Body of pancreas (tissue), 4 donors: Measurements from ENCODE around the gene ADRA2C. TPM values are rescaled to one million over a fixed set of nuclear protein-coding genes. Genes with fewer than 3 reads are reported as not detected.

Experiments used
- ATAC-seq: fragments of 150-250 bp; one replicate; pipeline ENCODE4 v1.9.1; 2016
- DNase-seq, 4 donors: peaks; one replicate each; pipeline ENCODE4 v3.0.0-alpha.2; 2019
- H3K27ac ChIP-seq, 4 donors: fragments of 200-600 bp; sonication (generic); 1 replicate in 3 of 4; 2 replicates in 1 of 4; pipeline versions ENCODE4 v1.5.1 to v1.6.1; 2016 to 2019; ENCODE audit warnings: mild to moderate bottlenecking in 1 of 4, mixed read lengths in 1 of 4, moderate library complexity in 1 of 4
- H3K27me3 ChIP-seq, 2 donors: fragments of 200-600 bp; sonication (generic); one replicate each; pipeline ENCODE4 v1.6.0; 2016; ENCODE audit warnings: mild to moderate bottlenecking in 1 of 2
- H3K36me3 ChIP-seq, 2 donors: fragments of 200-600 bp; sonication (generic); replicated peaks in 1 of 2; 2 replicates each; pipeline ENCODE4 v1.5.1; 2016; ENCODE audit warnings: low read depth in 2 of 2; ENCODE audit not compliant: insufficient read depth in 1 of 2
- H3K4me1 ChIP-seq: fragments of 200-600 bp; sonication (generic); one replicate; pipeline ENCODE4 v1.6.0; 2016
- H3K4me3 ChIP-seq, 2 donors: fragments of 200-600 bp; sonication (generic); 1 replicate in 1 of 2; 2 replicates in 1 of 2; pipeline ENCODE4 v1.5.1; 2016 to 2019
- H3K9me3 ChIP-seq, 3 donors: fragments of 200-600 bp; sonication (generic); 1 replicate in 2 of 3; 2 replicates in 1 of 3; pipeline ENCODE4 v1.5.1; 2016
- POLR2A ChIP-seq, 3 donors: fragments of 450-650 bp; IDR thresholded peaks; one replicate each; pipeline ENCODE4 v1.6.1; 2016; ENCODE audit warnings: antibody characterized with exemption in 3 of 3, mild to moderate bottlenecking in 2 of 3
- WGBS, 2 donors: methylation state at CpG; one replicate each; pipeline ENCODE4 v1.1.5; 2017; 5-methylcytosine and 5-hydroxymethylcytosine counted together
- intact Hi-C: fragments of 100-400 bp; cut with DNase I; formaldehyde crosslinking; loops from one replicate; pipeline ENCODE4 v1.15.1; 2023
- total RNA-seq, 2 donors: library from RNA; depleted of rRNA; stranded (reverse); fragments of >200 nt; gene quantifications; one replicate each; pipeline ENCODE4 v1.1.0, GENCODE V29; 2016
- TF ChIP-seq, protein P1 (sequence below), 7 experiments: fragments of 450-650 bp in 4 of 7; fragments of 200-600 bp in 3 of 7; sonication (generic) in 3 of 7; IDR thresholded peaks; one replicate each; pipeline ENCODE4 v1.5.1; 2016 to 2019; ENCODE audit warnings: antibody characterized with exemption in 7 of 7

The ADRA2C gene
- total RNA-seq, 2 donors from 2014 or later: 6.7 to 10.5 TPM

- Histone ChIP-seq H3K27me3 (peaks cover 0 to 3% of the 10 kb centered on the region in 2 donors), H3K4me3 (no peak overlapping the region), H3K36me3 (no peaks in the 10 kb centered on the region), H3K9me3 (no peaks in the 10 kb centered on the region), H3K4me1 (peaks cover 4% of the 10 kb centered on the region), H3K27ac (no peak overlapping the region)
- intact Hi-C loops: no loop called here
- TF ChIP-seq POLR2A (IDR thresholded peaks at IDR 0.05): no peak
- DNase-seq (no peak), ATAC-seq (no peak)
- WGBS, 2 donors: 55 to 61% methylated on average over 11 to 12 of the region's 16 CpGs
These were observed 38.2 kb upstream of the ADRA2C start for GRCh38 chr4:3727847-3728469.

DNA sequence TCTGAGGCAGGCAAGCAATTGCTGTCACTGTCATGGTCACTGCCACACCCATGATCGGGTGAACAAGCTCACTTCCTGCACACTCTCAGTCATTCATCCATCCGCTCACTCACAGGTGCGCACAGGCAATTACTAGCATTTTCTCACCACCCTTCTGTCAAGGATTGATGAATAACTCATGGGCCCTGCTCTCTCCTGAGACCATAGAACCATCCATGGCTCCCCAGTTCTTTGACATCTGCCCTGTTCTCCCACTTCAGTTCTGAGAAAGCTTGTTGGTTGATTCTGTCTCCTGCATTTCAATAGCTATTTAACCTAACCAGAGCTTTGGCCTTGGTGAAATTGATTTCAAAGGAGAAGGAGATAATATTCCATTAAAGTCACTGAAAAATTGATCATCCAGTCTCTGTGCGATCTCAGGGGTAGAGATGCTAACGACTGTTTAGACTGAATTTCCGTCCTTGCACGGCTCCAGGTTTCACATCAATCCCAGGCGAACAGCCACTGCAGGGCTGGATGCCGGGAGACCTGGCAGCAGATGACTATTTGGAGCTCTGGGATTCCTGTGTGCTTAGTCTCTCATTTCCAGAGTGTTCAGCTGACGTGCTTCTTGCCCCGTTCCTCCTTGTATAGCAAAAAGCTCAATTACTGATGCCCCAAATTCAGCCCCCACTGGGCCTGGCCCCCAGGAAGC, 36.9 kb upstream of the ADRA2C start:
- H3K9me3 ChIP-seq: no peaks in the 10 kb centered on the region
- ATAC-seq (no peak), DNase-seq (no peak)
- no peaks in the 10 kb centered on the region for H3K36me3 ChIP-seq
- intact Hi-C loops: no loop called here
- no peak overlapping the region for H3K4me3 ChIP-seq
- H3K27ac ChIP-seq: no peak overlapping the region
- peaks cover 0 to 3% of the 10 kb centered on the region in 2 donors for H3K27me3 ChIP-seq
- 32 to 36% methylated on average over 9 to 11 of the region's 11 CpGs for WGBS, 2 donors
- no peak for TF ChIP-seq POLR2A (IDR thresholded peaks at IDR 0.05)
- TF ChIP-seq, protein P1, sequence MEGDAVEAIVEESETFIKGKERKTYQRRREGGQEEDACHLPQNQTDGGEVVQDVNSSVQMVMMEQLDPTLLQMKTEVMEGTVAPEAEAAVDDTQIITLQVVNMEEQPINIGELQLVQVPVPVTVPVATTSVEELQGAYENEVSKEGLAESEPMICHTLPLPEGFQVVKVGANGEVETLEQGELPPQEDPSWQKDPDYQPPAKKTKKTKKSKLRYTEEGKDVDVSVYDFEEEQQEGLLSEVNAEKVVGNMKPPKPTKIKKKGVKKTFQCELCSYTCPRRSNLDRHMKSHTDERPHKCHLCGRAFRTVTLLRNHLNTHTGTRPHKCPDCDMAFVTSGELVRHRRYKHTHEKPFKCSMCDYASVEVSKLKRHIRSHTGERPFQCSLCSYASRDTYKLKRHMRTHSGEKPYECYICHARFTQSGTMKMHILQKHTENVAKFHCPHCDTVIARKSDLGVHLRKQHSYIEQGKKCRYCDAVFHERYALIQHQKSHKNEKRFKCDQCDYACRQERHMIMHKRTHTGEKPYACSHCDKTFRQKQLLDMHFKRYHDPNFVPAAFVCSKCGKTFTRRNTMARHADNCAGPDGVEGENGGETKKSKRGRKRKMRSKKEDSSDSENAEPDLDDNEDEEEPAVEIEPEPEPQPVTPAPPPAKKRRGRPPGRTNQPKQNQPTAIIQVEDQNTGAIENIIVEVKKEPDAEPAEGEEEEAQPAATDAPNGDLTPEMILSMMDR (IDR thresholded peaks at IDR 0.05): no peak
- peaks cover 4% of the 10 kb centered on the region for H3K4me1 ChIP-seq

- intact Hi-C loops: no loop called here
- Histone ChIP-seq H3K27ac (no peak overlapping the region), H3K4me1 (peaks cover 4% of the 10 kb centered on the region), H3K27me3 (peaks cover 0 to 3% of the 10 kb centered on the region in 2 donors), H3K36me3 (no peaks in the 10 kb centered on the region), H3K9me3 (no peaks in the 10 kb centered on the region), H3K4me3 (no peak overlapping the region)
- no peak for TF ChIP-seq POLR2A (IDR thresholded peaks at IDR 0.05)
- TF ChIP-seq, protein P1 (IDR thresholded peaks at IDR 0.05): no peak
- 28 to 36% methylated on average over 5 of the region's 5 CpGs for WGBS, 2 donors
- DNase-seq (no peak), ATAC-seq (no peak)
These were observed 36.3 kb upstream of the ADRA2C start for GRCh38 chr4:3729882-3730226.

GRCh38 chr4:3730422-3731190, 35.6 kb upstream of the ADRA2C start:
- intact Hi-C loops: no loop called here
- H3K27me3 ChIP-seq: peaks cover 0 to 3% of the 10 kb centered on the region in 2 donors

More at GRCh38 chr4:3730422-3731190, 35.6 kb upstream of the ADRA2C start:
- Histone ChIP-seq H3K36me3 (no peaks in the 10 kb centered on the region), H3K4me3 (no peak overlapping the region), H3K27ac (no peak overlapping the region), H3K4me1 (peaks cover 4% of the 10 kb centered on the region), H3K9me3 (no peaks in the 10 kb centered on the region)
- 62 to 75% methylated on average over 10 of the region's 17 CpGs for WGBS, 2 donors
- DNase-seq: no peak
- ATAC-seq: no peak
- TF ChIP-seq, protein P1 (IDR thresholded peaks at IDR 0.05): no peak
- no peak for TF ChIP-seq POLR2A (IDR thresholded peaks at IDR 0.05)
